GM19193 (cell line): ENCODE data around the gene FAM151B.

Experiments
- POLR2A ChIP-seq: IDR thresholded peaks from 4 replicates; pipeline ENCODE4 v1.6.1; 2011; ENCODE audit not compliant: insufficient read depth, insufficient read length; ENCODE audit errors: extremely low read depth

The FAM151B gene

DNA sequence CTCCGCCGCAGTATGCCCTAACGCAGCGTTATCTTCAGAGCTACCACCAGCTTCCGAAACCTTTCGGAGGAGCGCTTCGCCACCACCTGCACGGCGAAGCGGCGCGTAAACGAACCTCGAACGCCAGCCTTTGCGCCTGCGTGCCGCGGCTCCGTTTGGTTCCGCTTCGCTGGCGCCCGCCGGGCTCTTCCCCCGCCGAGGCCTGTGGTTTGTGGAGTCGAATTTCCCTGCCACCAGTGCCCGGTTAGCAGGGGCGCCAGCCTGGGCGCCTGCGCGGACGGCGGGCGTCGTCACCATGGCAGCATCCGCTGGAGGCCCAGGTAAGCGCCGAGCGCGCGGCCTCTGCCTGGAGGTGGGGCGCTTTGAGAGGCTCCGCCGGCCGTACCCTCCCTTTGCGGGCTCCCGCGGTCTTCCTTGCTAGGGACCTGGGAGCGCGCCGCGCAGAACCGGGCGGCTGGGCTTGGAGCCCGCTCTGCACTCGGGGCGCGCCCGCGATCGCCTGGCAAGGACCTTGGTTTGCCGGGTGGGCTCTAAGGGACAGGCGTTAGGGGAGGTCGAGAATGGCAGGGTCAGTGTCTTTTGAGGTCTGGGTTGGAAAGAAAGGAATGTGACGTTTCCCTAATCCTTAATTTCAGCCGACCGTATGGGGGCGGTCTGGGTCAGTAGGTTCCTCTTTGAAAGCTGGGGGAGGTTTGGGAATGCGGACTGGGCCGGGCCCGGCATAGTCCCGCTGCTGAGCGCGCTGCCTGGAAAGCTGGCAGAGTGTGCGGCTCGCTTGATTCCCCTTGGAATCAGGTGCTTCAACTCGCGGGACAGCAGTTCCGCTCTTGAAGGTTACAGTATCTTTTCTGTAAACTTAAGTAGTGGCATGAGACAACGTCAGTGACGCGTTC, at the start of gene FAM151B:
Gene FAM151B (plus strand): TSS at position 272 of the 893 bp plus-strand sequence. CDS start 24 bp downstream, at position 296.
- TF ChIP-seq POLR2A: no peak

DNA sequence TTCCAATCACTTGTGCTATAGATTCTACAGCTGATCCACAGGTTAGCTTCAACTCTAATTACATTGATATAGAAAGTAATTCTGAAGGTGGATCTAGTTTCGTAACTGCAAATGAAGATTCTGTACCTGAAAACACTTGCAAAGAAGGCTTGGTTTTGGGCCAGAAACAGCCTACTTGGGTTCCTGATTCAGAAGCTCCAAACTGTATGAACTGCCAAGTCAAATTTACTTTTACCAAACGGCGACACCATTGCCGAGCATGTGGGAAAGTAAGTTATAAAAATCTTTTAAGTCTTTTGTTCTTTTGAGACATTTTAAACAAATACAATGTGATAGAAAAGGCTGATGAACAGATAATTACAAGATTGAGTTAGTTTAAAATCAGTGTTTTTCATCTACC, 49.2 kb upstream of the FAM151B start:
- no peak for TF ChIP-seq POLR2A

DNA sequence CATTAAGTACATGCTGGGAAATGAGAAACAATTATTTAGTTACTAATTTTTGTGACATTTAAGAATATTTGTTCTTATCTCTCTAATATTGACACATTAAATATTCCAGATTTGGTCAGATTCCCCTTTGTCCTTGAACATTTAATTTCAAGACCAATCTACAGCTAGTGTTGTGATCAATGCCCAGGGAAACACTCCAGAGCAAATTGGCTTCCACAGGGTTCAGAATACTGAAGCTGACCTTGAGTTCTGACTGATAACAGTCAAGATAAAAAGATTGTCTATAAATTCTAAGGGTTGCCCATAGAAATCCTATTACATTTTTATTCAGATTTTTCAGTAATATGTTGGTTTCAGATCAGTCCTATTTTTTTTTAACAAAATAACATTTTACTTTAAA, 48.7 kb upstream of the FAM151B start:
- TF ChIP-seq POLR2A: no peak

- TF ChIP-seq POLR2A: no peak
Observed at GRCh38 chr5:80442742-80443141, 45.2 kb upstream of the FAM151B start.

DNA sequence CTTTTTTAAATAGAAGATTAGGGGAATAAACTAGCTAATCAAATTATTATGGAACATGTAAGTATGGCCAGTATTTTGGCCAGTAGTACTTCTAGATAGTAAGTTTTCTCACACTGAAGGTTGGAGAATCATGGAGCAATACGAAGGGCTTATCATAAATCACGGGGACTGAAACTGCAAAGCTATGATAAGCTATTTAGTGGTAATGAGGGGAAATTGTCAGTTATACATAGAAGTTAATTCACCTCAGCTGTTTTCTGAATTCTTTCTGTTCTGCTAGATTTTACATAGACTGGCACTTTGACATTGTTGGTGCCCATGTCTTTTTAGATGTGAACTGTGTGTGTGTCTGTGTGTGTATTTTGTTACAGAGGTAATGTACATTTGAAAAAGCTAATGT, 34.5 kb upstream of the FAM151B start:
- no peak for TF ChIP-seq POLR2A

DNA sequence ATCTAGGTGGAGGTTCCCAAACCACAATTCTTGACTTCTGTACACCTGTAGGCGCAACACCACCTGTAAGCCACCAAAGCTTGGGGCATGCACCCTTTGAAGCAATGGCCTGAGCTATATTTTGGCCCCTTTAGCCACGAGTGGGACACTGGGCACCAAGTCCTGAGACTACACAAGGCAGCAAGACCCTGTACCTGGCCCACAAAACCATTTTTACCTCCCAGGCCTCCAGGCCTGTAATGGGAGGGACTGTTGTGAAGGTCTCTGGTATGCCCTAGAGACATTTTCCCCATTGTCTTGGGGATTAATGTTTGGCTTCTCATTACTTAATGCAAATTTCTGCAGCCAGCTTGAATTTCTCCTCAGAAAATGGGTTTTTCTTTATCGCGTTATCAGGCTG, 24.6 kb upstream of the FAM151B start:
- TF ChIP-seq POLR2A: no peak

DNA sequence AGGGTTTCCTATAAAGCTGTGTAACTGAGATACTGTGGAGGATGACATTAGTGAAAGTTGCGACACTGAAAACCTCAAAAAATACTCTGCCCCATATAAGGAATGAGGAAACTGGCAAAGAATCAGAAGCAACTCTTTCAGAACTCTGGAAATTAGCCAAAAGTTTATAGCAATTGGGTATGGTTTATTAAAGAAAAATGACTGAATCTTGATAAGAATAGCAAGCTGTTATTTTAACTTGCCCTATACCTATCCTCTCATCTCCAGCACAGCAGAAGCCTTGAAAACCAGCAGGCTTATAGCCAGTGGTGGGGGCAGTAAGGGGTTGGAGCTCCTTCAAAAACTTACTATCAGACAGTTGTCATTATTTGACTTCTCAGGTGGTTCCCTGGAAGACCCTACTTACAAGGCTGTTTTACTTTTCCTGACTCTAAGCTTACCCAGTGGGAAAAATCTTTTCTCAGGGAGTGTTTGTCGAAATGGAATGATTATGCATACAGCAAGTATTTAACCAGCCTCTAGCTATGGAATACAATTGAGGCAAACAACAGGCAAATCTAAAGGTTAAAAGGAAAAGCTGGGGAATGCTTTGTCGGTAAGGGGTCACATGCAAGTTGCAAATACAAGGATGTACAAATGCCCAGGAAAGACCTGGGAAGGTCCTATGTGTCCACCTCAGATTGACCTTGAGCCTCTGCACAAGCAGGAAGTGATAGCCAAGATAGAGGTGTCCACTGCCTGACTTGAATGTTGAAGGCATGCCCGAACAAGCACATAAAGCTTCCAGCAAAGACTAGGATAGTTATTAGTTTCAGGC, 21.0 kb upstream of the FAM151B start:
- TF ChIP-seq POLR2A: no peak

DNA sequence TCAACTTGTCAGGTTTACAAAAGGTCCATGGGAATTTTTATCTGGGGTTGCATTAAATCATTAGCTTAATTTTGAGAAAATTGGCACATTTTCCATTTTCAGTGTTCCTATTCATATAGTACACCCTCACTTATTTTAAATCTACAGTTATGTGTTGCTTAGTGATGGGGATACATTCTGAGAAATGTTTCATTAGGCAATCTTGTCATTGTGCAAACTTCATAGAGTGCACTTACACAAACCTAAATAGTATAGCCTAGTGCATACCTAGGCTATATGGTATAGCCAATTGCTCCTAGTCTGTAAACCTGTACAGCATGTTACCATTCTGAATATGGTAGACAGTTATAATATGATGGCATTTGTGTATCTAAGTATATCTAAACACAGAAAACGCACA, 19.8 kb upstream of the FAM151B start:
- no peak for TF ChIP-seq POLR2A

DNA sequence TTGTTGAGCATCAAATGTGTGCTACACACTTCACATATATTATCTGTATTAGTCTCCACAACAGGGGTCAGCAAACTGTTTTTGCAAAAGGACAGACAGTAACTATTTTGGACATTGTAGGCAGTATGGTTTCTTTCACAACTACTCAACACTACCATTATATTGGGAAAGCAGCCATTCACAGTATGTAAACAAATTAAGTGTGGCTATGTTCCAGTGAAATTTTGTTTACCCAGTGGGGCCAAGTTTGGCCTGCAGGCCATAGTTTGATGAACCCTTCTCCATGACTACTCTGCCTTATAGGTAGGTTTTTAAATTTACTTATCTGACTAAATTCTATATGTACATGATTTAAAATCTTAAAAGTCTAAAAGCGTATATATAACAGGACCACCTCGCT, 13.0 kb upstream of the FAM151B start:
- no peak for TF ChIP-seq POLR2A

GRCh38 chr5:80479713-80480112, 8.2 kb upstream of the FAM151B start:
- no peak for TF ChIP-seq POLR2A

- TF ChIP-seq POLR2A: no peak
Observed at GRCh38 chr5:80480354-80480753, 7.5 kb upstream of the FAM151B start.

DNA sequence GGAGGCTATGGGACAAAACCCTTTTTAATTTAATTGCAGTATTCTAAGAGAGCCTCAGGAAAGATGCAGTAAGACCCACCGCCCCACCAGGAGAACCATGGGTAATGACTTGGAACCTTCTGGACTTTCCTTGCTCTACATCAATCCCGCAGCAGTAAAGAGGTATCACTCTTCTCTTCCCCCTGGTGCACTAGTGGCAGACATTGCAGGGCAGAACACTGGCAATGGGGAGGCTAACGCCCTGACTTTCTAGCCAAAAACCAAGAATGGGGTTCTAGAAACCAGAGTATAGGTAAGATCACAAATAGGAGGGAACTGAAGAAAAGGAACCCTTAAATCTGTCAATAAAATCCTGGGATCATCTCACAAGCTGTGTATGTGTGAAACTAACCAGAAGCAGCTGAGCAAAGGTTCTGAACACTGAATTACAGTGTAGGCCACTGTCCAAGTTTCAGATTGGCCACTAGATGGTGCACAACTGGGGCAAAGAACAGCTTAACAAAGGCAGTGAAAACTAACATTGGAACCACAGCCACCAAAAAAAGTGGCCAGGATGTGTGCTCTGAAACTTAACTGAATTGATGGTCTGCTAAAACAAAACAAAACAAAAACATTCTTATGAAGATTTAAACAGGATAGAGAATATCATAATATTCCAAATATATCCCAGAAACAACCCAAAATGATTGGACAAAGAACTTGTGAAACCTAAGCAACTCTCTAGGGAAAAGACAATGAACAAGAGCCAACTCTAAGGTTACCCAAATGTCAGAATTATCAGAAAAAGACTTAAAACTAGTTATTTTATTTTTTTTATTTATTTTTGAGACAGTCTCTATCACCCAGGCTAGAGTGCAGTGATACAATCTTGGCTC, 6.6 kb upstream of the FAM151B start:
- no peak for TF ChIP-seq POLR2A

GRCh38 chr5:80482578-80482977, 5.3 kb upstream of the FAM151B start:
- TF ChIP-seq POLR2A: no peak

DNA sequence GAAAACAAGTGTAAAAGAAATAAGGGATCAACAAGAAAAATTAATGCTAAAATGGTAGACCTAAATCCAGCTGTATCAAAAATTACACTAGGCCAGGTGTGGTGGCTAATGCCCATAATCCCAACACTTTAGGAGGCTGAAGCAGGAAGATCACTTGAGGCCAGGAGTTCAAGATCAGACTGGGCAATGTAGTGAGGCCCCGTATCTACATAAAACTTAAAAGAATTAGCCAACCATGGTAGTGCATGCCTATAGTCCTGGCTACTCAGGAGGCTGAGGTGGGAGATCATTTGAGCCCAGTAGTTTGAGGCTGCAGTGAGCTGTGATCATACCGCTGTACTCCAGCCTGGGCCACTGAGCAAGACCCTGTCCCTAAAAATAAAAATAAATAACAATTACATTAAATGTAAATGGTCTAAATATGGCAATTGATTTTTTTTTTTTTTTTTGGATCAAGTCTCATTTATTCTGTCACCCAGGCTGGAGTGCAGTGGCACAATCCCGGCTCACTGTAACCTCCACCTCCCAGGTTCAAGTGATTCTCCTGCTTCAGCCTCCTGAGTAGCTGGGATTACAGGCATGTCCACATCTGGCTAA, 4.2 kb upstream of the FAM151B start:
- no peak for TF ChIP-seq POLR2A
